Mucosa of rectum (tissue), 2 donors: Measurements from ENCODE around the gene PHOX2B.

ENCODE experiments used
- H3K27ac ChIP-seq, 2 donors: one replicate each; pipeline ENCODE4 v1.7.0; 2013; ENCODE audit warnings: inconsistent platforms in 2 of 2, low read depth in 2 of 2, low read length in 2 of 2
- H3K27me3 ChIP-seq, 2 donors: one replicate each; pipeline ENCODE4 v1.7.0; 2013; ENCODE audit warnings: low read length in 2 of 2; ENCODE audit not compliant: control insufficient read depth in 2 of 2, insufficient read depth in 2 of 2
- H3K36me3 ChIP-seq, 2 donors: one replicate each; pipeline ENCODE4 v1.7.0; 2013; ENCODE audit warnings: low read length in 2 of 2; ENCODE audit not compliant: control insufficient read depth in 2 of 2, insufficient read depth in 2 of 2
- H3K4me1 ChIP-seq, 2 donors: one replicate each; pipeline ENCODE4 v1.7.0; 2013; ENCODE audit warnings: low read length in 2 of 2, mild to moderate bottlenecking in 1 of 2; ENCODE audit not compliant: control insufficient read depth in 2 of 2, insufficient read depth in 2 of 2
- H3K4me3 ChIP-seq, 2 donors: one replicate each; pipeline ENCODE4 v1.7.0; 2013; ENCODE audit warnings: low read length in 2 of 2
- H3K9ac ChIP-seq, 2 donors: one replicate each; pipeline ENCODE4 v1.7.0; 2013; ENCODE audit warnings: low read length in 2 of 2, low read depth in 1 of 2, mild to moderate bottlenecking in 1 of 2
- H3K9me3 ChIP-seq, 2 donors: one replicate each; pipeline ENCODE4 v1.7.0; 2013; ENCODE audit warnings: low read length in 2 of 2; ENCODE audit not compliant: control insufficient read depth in 2 of 2
- donor health status: healthy.
- donor health status: Normal muscosa, but diverticular disease.

PHOX2B gene

GRCh38 chr4:41748571-41749475, at the start of gene PHOX2B:
PHOX2B (minus strand) TSS chr4:41748725; CDS start chr4:41748610, 115 bp downstream.
- Histone ChIP-seq H3K9me3 (no peaks in the 10 kb centered on the region), H3K4me3 (no peak within 1 kb of the TSS), H3K27me3 (peaks cover 58 to 72% of the 10 kb centered on the region in 2 donors), H3K36me3 (no peaks in the 10 kb centered on the region), H3K27ac (no peak within 1 kb of the TSS), H3K9ac (no peak within 1 kb of the TSS), H3K4me1 (no peaks in the 10 kb centered on the region)

GRCh38 chr4:41797260-41797659, 48.7 kb upstream of the PHOX2B start:
- H3K27me3 ChIP-seq, result no peaks in the 10 kb centered on the region

GRCh38 chr4:41796545-41797210, 48.2 kb upstream of the PHOX2B start:
- Histone ChIP-seq H3K9me3 (no peaks in the 10 kb centered on the region), H3K27ac (no peak overlapping the region)

More at GRCh38 chr4:41797260-41797659, 48.7 kb upstream of the PHOX2B start:
- no peak overlapping the region for H3K27ac ChIP-seq
- H3K9me3 ChIP-seq, result no peaks in the 10 kb centered on the region
- no peak overlapping the region for H3K4me3 ChIP-seq
- no peaks in the 10 kb centered on the region for H3K4me1 ChIP-seq
- H3K36me3 ChIP-seq, result no peaks in the 10 kb centered on the region
- no peak overlapping the region for H3K9ac ChIP-seq

GRCh38 chr4:41795796-41796385, 47.4 kb upstream of the PHOX2B start:
- no peak overlapping the region for H3K4me3 ChIP-seq
- no peaks in the 10 kb centered on the region for H3K36me3 ChIP-seq
- H3K27me3 ChIP-seq, result no peaks in the 10 kb centered on the region
- no peaks in the 10 kb centered on the region for H3K4me1 ChIP-seq
- no peaks in the 10 kb centered on the region for H3K9me3 ChIP-seq
- no peak overlapping the region for H3K27ac ChIP-seq
- no peak overlapping the region for H3K9ac ChIP-seq

More at GRCh38 chr4:41796545-41797210, 48.2 kb upstream of the PHOX2B start:
- Histone ChIP-seq H3K27me3 (no peaks in the 10 kb centered on the region), H3K36me3 (no peaks in the 10 kb centered on the region), H3K9ac (no peak overlapping the region), H3K4me1 (no peaks in the 10 kb centered on the region), H3K4me3 (no peak overlapping the region)

DNA sequence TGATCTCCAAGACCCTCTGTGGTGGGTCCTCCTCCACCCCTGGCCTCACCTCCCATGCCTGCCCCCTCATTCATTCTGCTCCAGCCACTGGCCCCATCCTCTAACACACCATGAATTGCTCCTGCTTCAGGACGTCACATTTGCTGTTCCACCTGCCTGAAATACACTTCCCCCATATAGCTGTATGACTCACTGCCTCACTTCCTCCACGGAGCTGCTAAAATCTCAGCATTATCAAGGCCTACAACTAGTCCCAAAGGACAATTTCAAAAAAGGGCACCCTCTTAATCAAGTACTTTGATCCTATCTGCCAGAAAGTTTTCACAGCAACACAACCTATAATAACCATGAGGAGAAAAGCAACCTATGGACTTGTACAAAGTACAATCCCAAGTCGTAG, 43.6 kb upstream of the PHOX2B start:
- no peak overlapping the region for H3K9ac ChIP-seq
- H3K27ac ChIP-seq, result no peak overlapping the region
- no peaks in the 10 kb centered on the region for H3K9me3 ChIP-seq
- H3K4me1 ChIP-seq, result no peaks in the 10 kb centered on the region
- H3K27me3 ChIP-seq, result no peaks in the 10 kb centered on the region
- H3K36me3 ChIP-seq, result no peaks in the 10 kb centered on the region
- no peak overlapping the region for H3K4me3 ChIP-seq

- H3K4me3 ChIP-seq, result no peak overlapping the region
- no peak overlapping the region for H3K27ac ChIP-seq
- H3K9me3 ChIP-seq, result no peaks in the 10 kb centered on the region
- H3K9ac ChIP-seq, result no peak overlapping the region
- H3K36me3 ChIP-seq, result no peaks in the 10 kb centered on the region
- no peaks in the 10 kb centered on the region for H3K27me3 ChIP-seq
- H3K4me1 ChIP-seq, result no peaks in the 10 kb centered on the region
Observed at GRCh38 chr4:41791557-41791956, 43.0 kb upstream of the PHOX2B start.

- Histone ChIP-seq H3K9ac (no peak overlapping the region), H3K27ac (no peak overlapping the region), H3K4me3 (no peak overlapping the region), H3K9me3 (no peaks in the 10 kb centered on the region), H3K36me3 (no peaks in the 10 kb centered on the region), H3K27me3 (no peaks in the 10 kb centered on the region), H3K4me1 (no peaks in the 10 kb centered on the region)
Observed at GRCh38 chr4:41787931-41788330, 39.4 kb upstream of the PHOX2B start.

- no peaks in the 10 kb centered on the region for H3K9me3 ChIP-seq
- no peaks in the 10 kb centered on the region for H3K36me3 ChIP-seq
- H3K4me3 ChIP-seq, result no peak overlapping the region
- H3K9ac ChIP-seq, result no peak overlapping the region
- H3K27ac ChIP-seq, result no peak overlapping the region
- no peaks in the 10 kb centered on the region for H3K4me1 ChIP-seq
- no peaks in the 10 kb centered on the region for H3K27me3 ChIP-seq
Observed at GRCh38 chr4:41785665-41786064, 37.1 kb upstream of the PHOX2B start.

GRCh38 chr4:41784191-41784979, 35.9 kb upstream of the PHOX2B start:
- no peak overlapping the region for H3K4me3 ChIP-seq
- no peaks in the 10 kb centered on the region for H3K27me3 ChIP-seq
- H3K9me3 ChIP-seq, result no peaks in the 10 kb centered on the region
- no peak overlapping the region for H3K9ac ChIP-seq
- no peak overlapping the region for H3K27ac ChIP-seq
- no peaks in the 10 kb centered on the region for H3K4me1 ChIP-seq
- no peaks in the 10 kb centered on the region for H3K36me3 ChIP-seq
